Lower leg skin (tissue), 3 donors: ENCODE data around the gene AMD1.

Experiments
- POLR2A ChIP-seq, 2 donors: fragments of 450-650 bp; IDR thresholded peaks; one replicate each; pipeline ENCODE4 v1.6.1; 2016 to 2017; ENCODE audit warnings: antibody characterized with exemption in 2 of 2, mild to moderate bottlenecking in 1 of 2, moderate library complexity in 1 of 2
- TF ChIP-seq, protein P1 (sequence below), 3 donors: fragments of 450-650 bp; IDR thresholded peaks; one replicate each; pipeline ENCODE4 v1.5.1; 2016; ENCODE audit warnings: antibody characterized with exemption in 3 of 3, mild to moderate bottlenecking in 3 of 3, moderate library complexity in 2 of 3

GRCh38 chr6:110858016-110858415 lies 16.6 kb upstream of the AMD1 start:
- TF ChIP-seq, protein P1, sequence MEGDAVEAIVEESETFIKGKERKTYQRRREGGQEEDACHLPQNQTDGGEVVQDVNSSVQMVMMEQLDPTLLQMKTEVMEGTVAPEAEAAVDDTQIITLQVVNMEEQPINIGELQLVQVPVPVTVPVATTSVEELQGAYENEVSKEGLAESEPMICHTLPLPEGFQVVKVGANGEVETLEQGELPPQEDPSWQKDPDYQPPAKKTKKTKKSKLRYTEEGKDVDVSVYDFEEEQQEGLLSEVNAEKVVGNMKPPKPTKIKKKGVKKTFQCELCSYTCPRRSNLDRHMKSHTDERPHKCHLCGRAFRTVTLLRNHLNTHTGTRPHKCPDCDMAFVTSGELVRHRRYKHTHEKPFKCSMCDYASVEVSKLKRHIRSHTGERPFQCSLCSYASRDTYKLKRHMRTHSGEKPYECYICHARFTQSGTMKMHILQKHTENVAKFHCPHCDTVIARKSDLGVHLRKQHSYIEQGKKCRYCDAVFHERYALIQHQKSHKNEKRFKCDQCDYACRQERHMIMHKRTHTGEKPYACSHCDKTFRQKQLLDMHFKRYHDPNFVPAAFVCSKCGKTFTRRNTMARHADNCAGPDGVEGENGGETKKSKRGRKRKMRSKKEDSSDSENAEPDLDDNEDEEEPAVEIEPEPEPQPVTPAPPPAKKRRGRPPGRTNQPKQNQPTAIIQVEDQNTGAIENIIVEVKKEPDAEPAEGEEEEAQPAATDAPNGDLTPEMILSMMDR (IDR thresholded peaks at IDR 0.05), result no peak
- TF ChIP-seq POLR2A (IDR thresholded peaks at IDR 0.05), result no peak
